Endothelial cell of umbilical vein (primary cell): Measurements from ENCODE around the gene CCN6. TPM values are rescaled to one million over a fixed set of nuclear protein-coding genes. Genes with fewer than 3 reads are reported as not detected.

Experiments
- BruUV-seq: library from RNA; stranded (reverse); fragments of 400-500 nt; replicated peaks from 2 replicates; lab custom pipeline; 2021; lab: Mats Ljungman, UMichigan
- CTCF ChIA-PET: fragments of 300-600, 350-600 bp; sonication (Branson Sonifier 250); formaldehyde crosslinking; loops from one replicate; lab custom pipeline; 2021; ENCODE audit warnings: antibody characterized with exemption, inconsistent platforms; lab: Charles Lee
- POLR2A ChIA-PET: fragments of 300-600, 350-600 bp; sonication (Branson Sonifier 250); formaldehyde crosslinking; loops from one replicate; lab custom pipeline; 2021; ENCODE audit warnings: antibody characterized with exemption, inconsistent platforms; lab: Charles Lee
- DNase-seq: peaks from one replicate; pipeline ENCODE4 v3.0.0-alpha.2; 2011; ENCODE audit warnings: low read depth, low spot score
- FAIRE-seq: peaks from 2 replicates; lab custom pipeline; 2011; peaks lifted over from hg19 to GRCh38; lab: Jason Lieb, UNC
- H2AFZ ChIP-seq: 2 replicates; pipeline ENCODE4 v1.6.0; 2012; ENCODE audit warnings: low read depth, low read length, control low read depth, inconsistent platforms
- H3K27ac ChIP-seq: 2 replicates; pipeline ENCODE4 v1.5.1; 2011; ENCODE audit warnings: low read depth, mild to moderate bottlenecking, control low read depth, low read length, moderate library complexity; ENCODE audit not compliant: insufficient read depth
- H3K27me3 ChIP-seq, 2 experiments: 2 replicates each; pipeline versions ENCODE4 v1.6.0 to v1.6.1; 2011; ENCODE audit warnings: low read length in 2 of 2, mixed read lengths in 1 of 2; ENCODE audit not compliant: control insufficient read depth in 2 of 2, insufficient read depth in 2 of 2
- H3K36me3 ChIP-seq, 2 experiments: 2 replicates in 1 of 2; 3 replicates in 1 of 2; pipeline ENCODE4 v1.5.1; 2011; ENCODE audit warnings: low read length in 2 of 2, mild to moderate bottlenecking in 1 of 2, moderate library complexity in 1 of 2; ENCODE audit not compliant: control insufficient read depth in 2 of 2, insufficient read depth in 2 of 2; ENCODE audit errors: extremely low read depth in 1 of 2
- H3K4me1 ChIP-seq: 3 replicates; pipeline ENCODE4 v1.5.1; 2011; ENCODE audit warnings: mild to moderate bottlenecking, low read length; ENCODE audit not compliant: control insufficient read depth, insufficient read depth; ENCODE audit errors: extremely low read depth
- H3K4me2 ChIP-seq: 2 replicates; pipeline ENCODE4 v1.6.1; 2011; ENCODE audit warnings: low read length, control low read depth, mixed read lengths; ENCODE audit not compliant: insufficient read depth
- H3K4me3 ChIP-seq, 3 experiments: fragments of 200-600 bp in 1 of 3; sonication (generic), shearing (Covaris generic) in 1 of 3; replicated peaks in 1 of 3; 2 replicates each; pipeline ENCODE4 v1.5.1; 2011 to 2016; ENCODE audit warnings: control low read depth in 3 of 3, low read length in 3 of 3, mild to moderate bottlenecking in 2 of 3, inconsistent platforms in 1 of 3, low read depth in 1 of 3, moderate library complexity in 1 of 3; ENCODE audit not compliant: insufficient read depth in 1 of 3
- H3K79me2 ChIP-seq: 2 replicates; pipeline ENCODE4 v1.6.0; 2012; ENCODE audit warnings: low read length, inconsistent platforms; ENCODE audit not compliant: control insufficient read depth, insufficient read depth
- H3K9ac ChIP-seq: replicated peaks from 2 replicates; pipeline ENCODE3; 2011; ENCODE audit warnings: low read length, control low read depth; ENCODE audit not compliant: insufficient read depth; ENCODE audit errors: extremely low read depth
- H3K9me1 ChIP-seq: replicated peaks from 3 replicates; pipeline ENCODE4 v1.6.0; 2011; ENCODE audit warnings: mild to moderate bottlenecking, low read length; ENCODE audit not compliant: control insufficient read depth, insufficient read depth; ENCODE audit errors: extremely low read depth
- H3K9me3 ChIP-seq: replicated peaks from 2 replicates; pipeline ENCODE4 v1.5.1; 2012; ENCODE audit warnings: low read length, inconsistent platforms; ENCODE audit not compliant: control insufficient read depth, insufficient read depth
- H4K20me1 ChIP-seq: replicated peaks from 2 replicates; pipeline ENCODE3; 2011; ENCODE audit warnings: mild to moderate bottlenecking, low read length; ENCODE audit not compliant: control insufficient read depth, insufficient read depth; ENCODE audit errors: extremely low read depth
- GATA2 ChIP-seq: IDR thresholded peaks from 2 replicates; pipeline ENCODE4 v1.7.0; 2011; ENCODE audit warnings: low read depth, mild to moderate bottlenecking, moderate library complexity, mixed read lengths, low read length; ENCODE audit not compliant: insufficient read length, insufficient read depth
- JUN ChIP-seq: IDR thresholded peaks from 2 replicates; pipeline ENCODE4 v1.6.1; 2011; ENCODE audit warnings: borderline replicate concordance, low read depth; ENCODE audit not compliant: insufficient read length, insufficient read depth
- MYC ChIP-seq: IDR thresholded peaks from one replicate; pipeline ENCODE4 v1.6.1; 2011; ENCODE audit warnings: mild to moderate bottlenecking, low read depth, low read length
- POLR2A ChIP-seq: IDR thresholded peaks from 2 replicates; pipeline ENCODE4 v1.6.1; 2012; ENCODE audit warnings: low read depth, mild to moderate bottlenecking, control low read depth, low read length
- POLR2AphosphoS5 ChIP-seq: IDR thresholded peaks from 2 replicates; pipeline ENCODE4 v1.6.1; 2012; ENCODE audit warnings: low read depth, mild to moderate bottlenecking, control low read depth, low read length, moderate library complexity; ENCODE audit not compliant: insufficient read depth
- dilution Hi-C: fragments of 300-500 bp; cut with MboI; formaldehyde crosslinking; loops from one replicate; pipeline ENCODE4 v1.15.0; 2019; ENCODE audit warnings: low sequenced_read_pairs; ENCODE audit not compliant: extremely low pct_ligation_motif_present
- intact Hi-C: fragments of 100-400 bp; cut with micrococcal nuclease; formaldehyde crosslinking; loops from one replicate; pipeline ENCODE4 v1.10.0; 2022
- polyA plus RNA-seq, 4 experiments: library from polyadenylated mRNA; depleted of rRNA in 3 of 4; stranded (reverse) in 3 of 4; unstranded in 1 of 4; fragments of >200 nt; gene quantifications; 2 replicates each; pipeline versions ENCODE4 v1.2.1 to v1.2.3, GENCODE V29; 2011 to 2012; ENCODE audit warnings: missing spikeins in 1 of 4
- total RNA-seq: library from RNA; stranded (reverse); gene quantifications from 2 replicates; pipeline ENCODE4 v1.2.3, GENCODE V29; 2021
- TF ChIP-seq, protein P1 (sequence below), 2 donors: IDR thresholded peaks; 1 replicate in 1 of 2; 2 replicates in 1 of 2; pipeline ENCODE4 v1.5.1; 2011; ENCODE audit warnings: low read length in 2 of 2, mild to moderate bottlenecking in 2 of 2, moderate library complexity in 2 of 2, control low read depth in 1 of 2, inconsistent platforms in 1 of 2, low read depth in 1 of 2; ENCODE audit not compliant: insufficient read depth in 1 of 2; ENCODE audit errors: extremely low read depth in 1 of 2

Gene CCN6
- total and polyA plus RNA-seq, 2 donors (not counting 3 experiments of a cell fraction or from before 2014, with no cell fraction given), result not detected

- DNase-seq (peak; percentile 9), FAIRE-seq (no peak)
- Histone ChIP-seq H3K36me3 (no peaks in the 10 kb centered on the region), H2AFZ (peak overlapping the region; percentile 10), H3K4me1 (peaks cover 47% of the 10 kb centered on the region), H3K9me1 (no peaks in the 10 kb centered on the region), H4K20me1 (no peaks in the 10 kb centered on the region), H3K9me3 (no peaks in the 10 kb centered on the region), H3K27me3 (no peaks in the 10 kb centered on the region), H3K27ac (peak overlapping the region; percentile 81), H3K79me2 (no peaks in the 10 kb centered on the region), H3K9ac (peak overlapping the region; percentile 45), H3K4me2 (peak overlapping the region; percentile 52), H3K4me3 (no peak overlapping the region)
- intact Hi-C loops, result loop anchor here (5.0 to 10.0 kb wide), 3 partner anchors 239 to 677 kb away; no protein-coding TSS in a partner anchor
- no TSS peak for BruUV-seq
- TF ChIP-seq GATA2 (no peak), POLR2AphosphoS5 (no peak), MYC (no peak), JUN (no peak), POLR2A (no peak)
- TF ChIP-seq, protein P1, sequence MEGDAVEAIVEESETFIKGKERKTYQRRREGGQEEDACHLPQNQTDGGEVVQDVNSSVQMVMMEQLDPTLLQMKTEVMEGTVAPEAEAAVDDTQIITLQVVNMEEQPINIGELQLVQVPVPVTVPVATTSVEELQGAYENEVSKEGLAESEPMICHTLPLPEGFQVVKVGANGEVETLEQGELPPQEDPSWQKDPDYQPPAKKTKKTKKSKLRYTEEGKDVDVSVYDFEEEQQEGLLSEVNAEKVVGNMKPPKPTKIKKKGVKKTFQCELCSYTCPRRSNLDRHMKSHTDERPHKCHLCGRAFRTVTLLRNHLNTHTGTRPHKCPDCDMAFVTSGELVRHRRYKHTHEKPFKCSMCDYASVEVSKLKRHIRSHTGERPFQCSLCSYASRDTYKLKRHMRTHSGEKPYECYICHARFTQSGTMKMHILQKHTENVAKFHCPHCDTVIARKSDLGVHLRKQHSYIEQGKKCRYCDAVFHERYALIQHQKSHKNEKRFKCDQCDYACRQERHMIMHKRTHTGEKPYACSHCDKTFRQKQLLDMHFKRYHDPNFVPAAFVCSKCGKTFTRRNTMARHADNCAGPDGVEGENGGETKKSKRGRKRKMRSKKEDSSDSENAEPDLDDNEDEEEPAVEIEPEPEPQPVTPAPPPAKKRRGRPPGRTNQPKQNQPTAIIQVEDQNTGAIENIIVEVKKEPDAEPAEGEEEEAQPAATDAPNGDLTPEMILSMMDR (IDR thresholded peaks at IDR 0.05; ENCODE audit: extremely low read depth in 1 of 2, insufficient read depth in 1 of 2, low read depth in 1 of 2, low read length in 2 of 2), result no peak
- ChIA-PET POLR2A (no interaction called here), CTCF (interaction anchor here (0.6 to 5.1 kb wide), 15 partner anchors 9 to 1030 kb away, joined by 3 to 30 read pairs (median 4); a partner anchor contains a TSS)
- dilution Hi-C loops, result no loop called here
Measured at GRCh38 chr6:112041535-112041934, 12.4 kb upstream of the CCN6 start.
